NCI-H524 treated with DMSO at 0.1 percent for 48 hours (cell line): ENCODE results near the gene MYRIP.
"Not testable (repeated sequence)": the region's sequence is repeated elsewhere in the genome, so short reads cannot be mapped to it uniquely, and the experiment has no call there.

ENCODE experiments used
- DNase-seq: peaks from one replicate; lab custom pipeline; 2025; lab: John Stamatoyannopoulos, UW

The MYRIP gene

GRCh38 chr3:40042752-40043443 lies 233.5 kb downstream of the MYRIP start:
- no peak for DNase-seq

GRCh38 chr3:40043444-40043755 lies 234.0 kb downstream of the MYRIP start:
- no peak for DNase-seq

DNA sequence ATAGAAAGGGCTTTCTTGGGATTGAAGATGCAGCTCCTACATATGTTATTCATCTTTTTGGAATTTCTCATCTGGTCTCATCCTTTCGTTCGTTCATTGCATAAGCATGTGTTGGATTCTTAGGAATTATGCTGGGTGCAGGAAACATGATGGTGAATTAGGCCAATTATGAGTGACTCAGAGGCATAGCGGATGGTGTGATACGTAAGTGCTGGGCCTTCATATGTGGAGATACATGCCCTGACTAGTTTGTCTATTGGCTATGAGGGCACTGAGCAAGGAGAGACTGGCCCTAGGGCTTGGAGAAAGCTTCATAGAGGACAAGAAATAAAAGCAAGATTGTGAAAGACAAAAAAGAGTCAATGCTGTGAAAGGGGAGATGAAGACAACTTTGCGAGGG lies 235.1 kb downstream of the MYRIP start:
- no peak for DNase-seq

GRCh38 chr3:40045051-40045450 lies 235.6 kb downstream of the MYRIP start:
- DNase-seq: no peak

- DNase-seq: no peak
These were observed 236.7 kb downstream of the MYRIP start for GRCh38 chr3:40046149-40046548.

DNA sequence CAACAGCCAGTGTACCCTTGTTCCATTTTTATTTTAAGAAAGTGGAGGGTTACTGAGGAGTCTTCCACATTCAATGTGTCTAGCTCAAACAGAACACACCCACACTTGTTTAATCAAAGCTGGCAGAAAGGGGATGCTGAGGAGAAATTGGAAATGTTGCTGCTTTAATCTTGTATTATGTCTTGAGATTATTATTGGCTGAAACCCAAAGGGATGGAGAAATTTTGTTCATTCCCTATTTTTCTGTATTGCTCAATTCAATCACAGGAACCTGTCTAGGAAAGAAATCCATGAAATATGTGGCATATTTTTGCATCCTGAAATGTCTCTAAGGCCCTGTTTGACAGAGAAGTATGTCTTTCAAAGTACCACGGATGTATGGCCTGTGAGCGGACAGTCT lies 238.0 kb downstream of the MYRIP start:
- no peak for DNase-seq

- no peak for DNase-seq
These were observed 244.3 kb downstream of the MYRIP start for GRCh38 chr3:40053663-40054062.

GRCh38 chr3:40054568-40055222 lies 245.3 kb downstream of the MYRIP start:
- no peak for DNase-seq

GRCh38 chr3:40055361-40055760 lies 246.0 kb downstream of the MYRIP start:
- no peak for DNase-seq

GRCh38 chr3:40055956-40056355 lies 246.5 kb downstream of the MYRIP start:
- no peak for DNase-seq

- DNase-seq: no peak
These were observed 247.7 kb downstream of the MYRIP start for GRCh38 chr3:40057077-40057476.

- no peak for DNase-seq
These were observed 248.4 kb downstream of the MYRIP start for GRCh38 chr3:40057786-40058185.

- no peak for DNase-seq
These were observed 259.2 kb downstream of the MYRIP start for GRCh38 chr3:40068636-40069035.

DNA sequence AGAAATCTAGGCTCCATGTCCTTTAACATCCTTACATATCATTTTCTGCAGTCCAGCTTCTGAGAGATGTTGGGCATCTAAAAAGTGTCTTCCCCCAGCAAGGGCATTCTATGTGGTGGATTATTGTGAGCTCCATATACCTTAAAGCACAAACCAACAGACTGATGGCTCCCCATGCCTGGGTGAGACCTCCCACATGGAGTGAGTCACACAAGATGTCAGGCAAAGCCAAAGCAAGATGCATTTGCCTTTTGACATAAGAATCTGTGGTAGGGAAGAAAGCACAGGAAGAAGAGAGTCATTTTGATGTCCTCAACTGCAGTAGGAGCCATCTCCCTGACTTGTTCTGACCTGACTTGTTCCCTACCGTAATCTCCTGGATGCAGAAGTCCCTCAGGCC lies 261.4 kb downstream of the MYRIP start:
- no peak for DNase-seq

GRCh38 chr3:40071683-40072238 lies 262.4 kb downstream of the MYRIP start:
- no peak for DNase-seq

DNA sequence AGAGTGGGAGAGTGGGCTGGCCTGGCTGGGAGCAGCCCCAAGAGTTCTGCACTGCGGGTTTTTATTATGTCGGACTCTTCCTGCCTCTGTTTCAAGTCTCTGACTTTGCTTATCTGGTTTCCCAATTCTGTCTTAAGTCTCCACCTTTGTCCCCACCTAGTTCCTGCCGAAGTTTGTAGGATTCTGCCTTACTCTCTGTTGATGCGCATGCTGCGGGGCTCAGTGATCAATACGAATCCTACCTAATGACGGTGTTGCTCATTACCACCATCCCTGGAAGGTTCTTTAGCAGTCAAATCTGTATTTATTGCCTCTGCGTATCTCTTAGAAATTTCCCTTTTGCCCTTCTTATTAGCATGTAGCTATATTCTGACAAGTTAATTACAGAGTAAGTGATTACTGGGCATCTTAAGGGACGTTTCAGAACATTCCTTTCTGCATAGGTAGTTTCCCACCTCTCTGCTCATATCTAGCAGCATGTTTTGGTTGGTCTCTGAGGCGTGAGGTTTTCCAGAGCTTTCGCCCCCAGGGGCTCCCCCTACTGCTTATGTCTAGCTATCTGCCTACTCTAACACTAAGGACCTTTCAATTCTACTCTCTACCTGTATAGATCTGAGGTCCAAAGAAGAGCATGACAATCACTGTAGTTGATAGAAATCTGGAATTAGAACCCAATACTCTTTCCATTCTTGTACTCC lies 264.1 kb downstream of the MYRIP start:
- no peak for DNase-seq

DNA sequence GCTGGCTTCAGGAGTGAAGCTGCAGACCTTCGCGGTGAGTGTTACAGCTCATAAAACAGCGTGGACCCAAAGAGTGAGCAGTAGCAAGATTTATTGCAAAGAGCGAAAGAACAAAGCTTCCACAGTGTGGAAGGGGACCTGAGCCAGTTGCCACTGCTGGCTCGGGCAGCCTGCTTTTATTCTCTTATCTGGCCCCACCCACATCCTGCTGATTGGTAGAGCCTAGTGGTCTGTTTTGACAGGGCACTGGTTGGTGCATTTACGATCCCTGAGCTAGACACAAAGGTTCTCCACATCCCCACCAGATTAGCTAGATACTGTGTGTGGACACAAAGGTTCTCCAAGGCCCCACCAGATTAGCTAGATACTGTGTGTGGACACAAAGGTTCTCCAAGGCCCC lies 267.7 kb downstream of the MYRIP start:
- DNase-seq: not testable (repeated sequence)

- DNase-seq: not testable (repeated sequence)
These were observed 268.6 kb downstream of the MYRIP start for GRCh38 chr3:40077828-40078492.

DNA sequence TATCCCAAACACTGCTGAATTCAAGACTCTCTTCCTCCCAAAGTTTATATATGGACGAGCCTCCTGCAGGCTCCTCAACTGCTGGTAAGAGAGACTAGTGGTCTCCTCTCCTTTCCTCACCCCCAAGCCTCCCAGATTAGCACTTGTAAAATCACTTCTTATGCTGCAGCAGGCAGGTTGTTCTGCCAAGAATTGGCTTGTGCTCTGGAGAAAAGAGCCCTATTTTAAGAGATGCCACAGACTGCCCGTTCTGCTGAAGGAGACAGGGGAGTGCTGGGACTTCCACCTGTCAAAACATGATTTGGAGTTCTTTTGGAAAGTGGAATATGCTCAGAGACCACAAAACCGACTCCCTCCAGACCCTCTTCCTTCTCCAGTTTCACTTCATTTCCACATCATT lies 269.2 kb downstream of the MYRIP start:
- DNase-seq: no peak

GRCh38 chr3:40079203-40079846 lies 269.9 kb downstream of the MYRIP start:
- no peak for DNase-seq

GRCh38 chr3:40079847-40080240 lies 270.4 kb downstream of the MYRIP start:
- no peak for DNase-seq

DNA sequence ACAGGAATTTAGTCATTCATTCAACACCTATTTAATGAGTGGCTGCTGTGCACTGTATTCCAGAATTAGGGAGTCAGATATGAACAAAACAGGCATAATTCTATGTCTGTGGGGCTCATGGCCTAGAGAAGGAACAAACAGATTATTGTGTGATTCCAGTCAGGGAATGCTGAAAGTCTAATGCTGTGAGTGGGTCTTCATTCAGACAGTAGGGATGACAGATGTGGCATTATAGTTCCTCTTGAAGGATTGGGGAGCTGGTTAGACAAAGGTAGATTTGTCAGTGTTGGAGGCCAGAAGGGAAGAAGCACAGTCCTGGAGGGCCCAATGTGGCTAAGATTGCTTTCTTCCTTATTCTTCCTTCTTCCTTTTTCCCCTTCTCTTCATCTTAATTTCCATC lies 273.7 kb downstream of the MYRIP start:
- DNase-seq: no peak
